A172 (cell line): ENCODE measurements around the gene SNX3. TPM values are rescaled to one million over a fixed set of nuclear protein-coding genes. Genes with fewer than 3 reads are reported as not detected.
"Not testable (repeated sequence)": the region's sequence is repeated elsewhere in the genome, so short reads cannot be mapped to it uniquely, and the experiment has no call there.

Experiments
- DNase-seq: peaks from one replicate; pipeline ENCODE4 v3.0.0-alpha.2; 2015; ENCODE audit warnings: low spot score
- total RNA-seq: library from RNA; depleted of rRNA; stranded (reverse); fragments of >200 nt; shearing (Covaris generic); gene quantifications from 2 replicates; pipeline ENCODE4 v1.2.3, GENCODE V29; 2014

Gene SNX3
- total RNA-seq, 1 experiment from 2014 or later, result 251 TPM

DNA sequence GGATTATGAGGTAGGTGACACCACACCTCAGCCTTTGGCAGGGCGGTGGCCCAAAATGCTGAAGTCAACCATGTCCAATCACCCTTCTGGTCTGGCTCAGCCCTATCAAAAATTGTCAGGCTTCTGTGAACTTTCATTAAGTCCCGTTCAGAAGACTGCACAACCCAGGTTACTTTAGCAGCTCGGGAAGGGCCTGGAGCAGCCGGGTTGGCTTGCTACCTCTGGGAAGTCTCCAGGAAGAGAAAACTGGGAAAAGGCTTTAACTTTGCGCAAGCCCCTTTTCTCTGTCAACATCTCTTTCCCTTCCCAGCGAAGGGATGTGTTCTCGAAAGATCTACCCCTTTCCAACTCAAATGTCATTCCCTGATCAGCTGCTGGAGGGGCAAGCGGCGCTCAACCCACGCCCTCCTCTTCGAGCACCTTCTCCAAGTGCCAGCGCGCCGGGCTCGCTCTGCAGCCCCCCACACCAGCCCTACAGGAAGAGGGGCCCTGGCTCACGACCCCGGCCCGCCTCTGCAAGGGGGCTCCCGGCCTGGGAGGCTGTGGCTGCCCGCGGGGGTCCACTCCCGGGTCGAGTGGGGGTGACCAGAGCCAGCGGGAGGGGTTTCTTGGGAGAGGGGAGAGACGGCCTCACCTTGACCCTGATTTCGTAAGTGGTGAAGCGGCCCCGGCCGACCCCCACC, 573 bp downstream of the SNX3 start:
- DNase-seq, result peak; percentile 22

DNA sequence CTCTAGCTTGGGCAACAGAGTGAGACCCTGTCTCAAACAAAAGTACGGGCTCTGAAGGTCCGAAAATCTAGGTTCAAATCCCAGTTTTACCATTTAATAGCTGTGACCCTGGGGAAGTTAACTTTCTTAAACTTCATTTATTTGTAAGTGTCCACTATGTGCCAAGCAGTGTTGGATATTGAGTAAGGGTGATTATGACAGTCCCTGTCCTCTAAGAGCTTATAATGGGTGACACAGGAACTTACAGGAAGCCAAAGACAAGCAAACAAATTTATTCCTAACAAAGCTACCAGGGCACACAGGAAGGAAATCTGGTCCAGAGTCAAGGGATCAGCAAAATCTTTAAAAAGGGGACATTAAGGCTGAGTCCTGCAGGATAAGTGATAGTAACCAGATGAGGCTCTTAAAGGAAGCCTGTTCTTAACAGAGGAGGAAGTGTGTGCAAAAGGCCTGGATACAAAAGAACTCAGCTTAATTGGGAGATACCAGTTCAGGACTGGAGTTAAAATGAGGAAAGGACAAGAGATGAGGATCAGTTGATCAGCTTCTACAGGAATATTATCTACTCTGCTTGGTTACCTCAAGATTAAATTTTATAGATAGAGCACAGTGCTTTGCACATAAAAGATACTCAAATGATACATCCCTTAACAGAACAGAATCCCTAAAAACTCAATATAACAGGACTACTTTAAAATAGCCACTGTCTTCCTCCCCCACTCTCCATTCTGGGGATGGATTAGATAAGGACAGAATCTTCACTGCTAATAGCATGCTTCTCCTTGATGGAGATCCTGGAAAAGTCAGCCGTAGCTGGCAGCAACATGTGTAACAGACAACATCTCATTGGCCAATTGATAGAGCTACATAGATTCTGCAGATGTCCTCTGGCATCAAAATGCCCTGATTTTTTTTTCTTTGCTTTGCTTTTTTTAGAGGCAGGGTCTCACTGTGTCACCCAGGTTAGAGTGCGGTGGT, 6.1 kb downstream of the SNX3 start:
- no peak for DNase-seq

DNA sequence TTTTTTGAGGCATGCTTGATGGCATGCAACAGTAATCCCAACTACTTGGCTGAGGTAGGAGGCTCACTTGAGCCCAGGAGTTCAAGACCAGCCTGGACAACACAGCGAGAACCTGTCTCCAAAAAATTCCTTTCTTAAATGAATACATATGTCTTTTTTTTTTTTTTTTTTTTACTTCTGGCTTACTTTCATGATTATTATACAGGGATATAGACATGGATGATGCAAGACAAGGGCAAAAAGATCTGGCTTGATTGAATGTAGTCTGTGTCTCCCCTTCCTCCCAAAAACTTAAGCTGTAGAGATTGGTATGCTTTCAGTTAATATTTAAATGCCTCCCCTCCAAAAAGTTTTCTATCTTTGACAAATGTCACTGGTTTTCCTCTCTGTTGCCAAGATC, 7.6 kb downstream of the SNX3 start:
- DNase-seq, result no peak

DNA sequence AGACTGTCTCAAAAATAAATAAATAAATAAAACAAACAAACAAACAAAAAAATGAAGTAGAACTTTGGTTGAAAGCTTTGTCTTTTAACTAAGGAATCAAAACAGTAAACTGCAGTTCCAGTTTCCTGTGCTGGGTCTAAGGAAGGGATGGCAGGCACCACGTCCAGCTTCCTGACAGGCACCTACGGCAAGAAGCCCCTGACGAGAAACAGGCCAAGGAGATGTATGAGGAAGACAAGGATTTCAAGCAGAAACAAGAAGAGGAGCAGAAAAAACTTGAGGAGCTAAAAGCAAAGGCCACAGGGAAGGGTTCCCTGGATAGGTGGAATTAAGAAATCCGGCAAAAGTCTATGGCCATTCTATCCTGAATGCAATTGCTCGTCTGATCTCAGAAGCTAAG, 8.8 kb downstream of the SNX3 start:
- no peak for DNase-seq

DNA sequence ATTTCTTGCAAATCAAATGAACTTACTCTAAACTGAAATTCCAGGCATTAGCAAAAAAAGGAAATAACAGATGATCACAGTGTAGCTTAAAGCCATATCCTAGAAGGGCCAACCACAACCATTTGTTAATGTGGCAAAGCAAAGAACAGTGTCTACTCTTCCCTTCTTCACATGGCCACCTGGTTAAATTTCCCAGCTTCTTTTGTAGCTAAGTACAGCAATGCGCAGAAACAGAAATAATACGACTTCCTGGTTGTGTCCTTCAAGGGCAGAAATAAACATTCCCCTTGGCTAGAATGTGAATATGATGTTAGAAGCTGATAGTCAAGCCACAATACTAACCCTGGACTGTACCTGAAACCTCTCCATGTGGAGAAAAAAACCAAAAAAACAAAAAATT, 9.6 kb downstream of the SNX3 start:
- DNase-seq, result no peak

DNA sequence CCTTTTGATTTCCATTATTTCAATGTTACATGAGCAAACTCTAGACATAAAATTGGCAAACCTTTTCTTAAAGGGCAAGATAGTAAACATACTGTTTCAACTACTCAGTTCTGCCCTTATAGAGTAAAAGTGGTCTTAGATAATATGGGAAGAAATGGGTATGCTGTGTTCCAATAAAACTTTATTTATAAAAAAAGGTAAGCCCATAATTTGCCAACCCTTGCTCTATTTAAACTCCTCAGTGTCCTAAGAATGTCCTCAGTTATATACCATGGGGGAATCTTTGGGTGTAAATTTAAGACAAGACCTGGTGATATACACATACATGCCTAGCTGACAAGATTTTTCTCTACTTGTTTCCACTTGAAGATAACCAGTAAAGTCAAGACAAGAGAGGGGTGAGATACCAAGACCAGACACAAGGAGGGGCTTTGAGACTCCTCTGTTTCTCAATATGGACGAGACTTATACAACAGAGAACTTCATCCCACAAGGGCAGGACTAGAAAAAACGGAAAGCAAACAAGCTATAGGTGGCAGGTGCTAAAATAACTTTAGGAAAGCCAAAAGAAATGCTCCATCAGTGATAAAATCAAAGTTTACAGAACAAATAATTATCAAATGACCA, 10.5 kb downstream of the SNX3 start:
- DNase-seq, result no peak

DNA sequence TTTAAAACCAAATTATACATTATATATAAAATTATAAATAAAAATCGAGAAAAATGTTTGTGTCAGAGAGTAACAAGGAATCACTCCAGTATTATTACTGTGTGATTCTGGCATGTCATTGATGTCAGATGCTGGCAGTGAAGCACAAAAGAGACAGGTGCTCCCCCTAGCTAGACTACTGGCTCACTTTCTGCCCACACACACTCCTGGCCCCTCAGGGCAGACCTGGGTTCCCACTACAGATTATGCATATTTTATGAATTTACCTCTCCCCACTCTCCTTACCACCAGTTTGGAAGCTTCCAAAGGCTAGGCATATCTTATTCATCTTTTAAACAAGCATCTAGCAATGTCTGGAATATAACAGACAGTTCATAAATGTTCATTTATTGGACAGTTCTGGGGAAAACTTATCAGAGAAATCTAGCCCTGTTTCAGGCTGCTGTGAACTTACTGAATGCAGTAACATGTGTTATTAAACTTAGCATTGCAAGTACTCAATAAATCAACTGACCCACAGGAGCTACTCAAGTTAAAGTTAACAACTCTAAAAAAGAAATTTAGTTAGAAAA, 12.8 kb downstream of the SNX3 start:
- no peak for DNase-seq

DNA sequence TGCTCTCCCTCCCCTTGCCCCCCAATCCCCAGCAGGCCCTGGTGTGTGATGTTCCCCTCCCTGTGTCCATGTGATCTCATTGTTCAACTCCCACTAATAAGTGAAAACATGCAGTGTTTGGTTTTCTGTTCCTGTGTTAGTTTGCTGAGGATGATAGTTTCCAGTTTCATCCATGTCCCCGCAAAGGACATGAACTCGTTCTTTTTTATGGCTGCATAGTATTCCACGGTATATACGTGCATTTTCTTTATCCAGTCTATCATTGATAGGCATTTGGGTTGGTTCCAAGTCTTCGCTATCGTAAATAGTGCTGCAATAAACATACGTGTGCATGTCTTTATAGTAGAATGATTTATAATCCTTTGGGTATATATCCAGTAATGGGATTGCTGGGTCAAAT, 15.7 kb downstream of the SNX3 start:
- not testable (repeated sequence) for DNase-seq

DNA sequence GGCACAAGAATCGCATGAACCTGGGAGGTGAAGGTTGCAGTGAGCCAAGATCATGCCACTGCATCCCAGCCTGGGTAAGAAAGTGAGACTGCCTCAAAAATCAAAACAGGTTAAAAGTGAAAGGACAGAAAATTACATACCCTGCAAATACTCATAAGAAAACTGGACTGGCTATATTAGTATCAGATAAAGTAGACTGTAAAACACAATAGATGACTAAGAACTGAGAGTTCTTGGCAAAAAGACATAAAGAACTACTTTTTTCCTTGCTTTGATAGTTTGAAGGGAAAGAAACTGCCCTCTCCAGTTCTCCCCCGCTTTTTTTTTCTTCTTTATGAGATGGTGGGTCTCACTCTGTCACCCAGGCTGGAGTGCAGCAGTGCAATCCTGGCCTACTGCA, 17.0 kb downstream of the SNX3 start:
- no peak for DNase-seq

DNA sequence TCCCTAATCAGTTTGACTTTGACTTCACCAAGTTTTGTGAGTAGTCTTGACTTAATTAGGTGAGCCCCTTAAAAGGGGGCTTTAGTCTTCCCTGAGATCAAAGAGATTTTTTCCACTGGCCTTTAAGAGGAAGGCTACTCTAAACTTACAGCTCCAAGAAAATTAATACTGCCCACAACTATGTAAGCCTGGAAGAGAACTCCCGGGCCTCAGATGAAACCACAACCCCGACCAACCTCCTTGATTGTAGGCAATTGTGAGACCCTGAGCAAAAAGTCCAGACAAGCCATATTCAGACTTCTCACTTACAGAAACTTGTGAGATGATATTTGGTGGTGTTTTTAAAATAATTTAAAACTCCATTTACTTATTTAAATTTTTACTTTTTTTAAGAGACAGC, 18.1 kb downstream of the SNX3 start:
- DNase-seq, result no peak

DNA sequence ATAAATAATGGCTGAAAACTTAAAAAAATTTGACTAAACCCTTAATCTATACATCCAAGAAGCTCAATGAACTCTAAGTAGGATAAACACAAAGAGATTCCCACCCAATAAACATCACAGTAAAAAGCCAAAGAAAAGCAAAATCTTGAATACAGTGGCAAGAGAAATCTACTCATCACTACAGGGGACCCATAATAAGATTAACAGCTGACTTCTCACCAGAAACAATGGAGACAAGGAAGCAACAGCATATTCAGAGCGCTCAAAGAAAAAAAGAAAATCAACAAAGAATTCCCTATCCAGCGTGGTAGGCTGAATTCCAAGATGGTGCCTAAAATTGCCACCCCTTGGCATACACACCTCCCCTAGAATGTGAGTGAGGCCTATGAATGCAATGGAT, 18.6 kb downstream of the SNX3 start:
- no peak for DNase-seq

DNA sequence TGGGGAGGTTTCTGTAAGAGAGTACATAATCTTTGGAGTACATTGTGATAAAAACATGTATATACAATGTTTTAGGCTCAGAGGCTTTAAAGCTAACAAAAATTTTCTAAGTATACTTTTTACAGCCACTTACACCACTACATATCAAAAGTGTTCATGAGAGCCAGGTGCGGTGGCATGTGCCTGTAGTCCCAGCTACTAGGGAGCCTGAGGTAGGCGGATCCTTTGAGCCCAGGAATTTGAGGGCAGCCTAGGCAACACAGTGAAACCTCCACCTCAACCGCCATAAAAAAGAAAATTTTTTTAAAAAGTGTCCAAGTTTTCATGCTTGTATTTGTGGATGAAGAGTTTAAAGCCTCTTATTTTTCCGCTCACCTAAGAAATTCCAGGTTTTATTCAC, 22.5 kb downstream of the SNX3 start:
- no peak for DNase-seq

DNA sequence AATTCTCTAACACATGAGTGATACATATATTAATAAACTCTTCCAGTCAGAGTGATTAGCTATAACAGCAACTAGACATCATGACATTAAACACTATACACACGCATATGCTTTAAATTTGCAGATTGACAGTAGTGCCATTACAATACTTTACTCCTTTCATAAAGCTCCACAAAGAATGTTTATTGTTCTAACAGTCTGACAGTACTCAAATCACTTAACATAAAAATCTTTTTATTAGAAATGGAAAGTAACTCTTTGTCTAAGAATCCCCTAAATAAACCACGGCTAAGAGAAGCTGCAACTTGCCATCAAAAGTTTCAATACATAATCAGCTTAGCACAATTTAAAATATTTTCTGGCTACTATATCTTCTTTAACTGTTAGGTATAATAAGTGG, 24.0 kb downstream of the SNX3 start:
- DNase-seq, result no peak

DNA sequence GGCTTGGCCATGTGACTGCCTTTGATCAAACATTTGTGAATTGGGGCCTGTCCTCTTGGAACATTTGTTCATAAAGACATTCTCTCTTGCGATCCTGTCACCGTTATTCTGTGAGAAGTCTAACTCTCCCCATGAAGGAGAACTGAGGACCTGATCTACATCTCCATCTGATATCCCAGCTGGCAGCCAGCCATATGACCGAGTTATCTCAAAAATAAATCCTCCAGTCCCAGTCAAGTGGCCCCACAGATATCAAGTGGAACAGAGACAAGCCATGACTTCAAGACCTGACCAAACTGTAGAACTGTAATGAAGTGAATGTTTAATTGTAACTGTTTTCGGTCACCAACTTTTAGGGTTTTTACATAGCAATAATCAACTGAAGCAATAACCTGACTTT, 25.7 kb downstream of the SNX3 start:
- DNase-seq, result no peak

DNA sequence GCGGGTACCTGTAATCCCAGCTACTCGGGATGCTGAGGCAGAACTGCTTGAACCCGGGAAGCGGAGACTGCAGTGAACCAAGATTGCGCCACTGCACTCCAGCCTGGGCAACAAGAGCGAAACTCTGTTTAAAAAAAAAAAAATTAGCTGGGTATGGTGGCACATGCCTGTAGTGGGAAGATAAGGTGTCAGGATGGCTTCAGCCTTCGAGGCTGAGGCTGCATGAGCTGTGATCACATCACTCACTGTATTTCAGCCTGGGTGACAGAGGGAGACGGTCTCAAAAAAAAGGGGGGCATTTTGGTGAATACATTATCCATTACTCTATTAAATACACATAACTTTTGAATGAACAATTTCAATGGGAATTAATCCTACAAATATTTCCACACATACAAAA, 32.4 kb downstream of the SNX3 start:
- DNase-seq, result no peak

DNA sequence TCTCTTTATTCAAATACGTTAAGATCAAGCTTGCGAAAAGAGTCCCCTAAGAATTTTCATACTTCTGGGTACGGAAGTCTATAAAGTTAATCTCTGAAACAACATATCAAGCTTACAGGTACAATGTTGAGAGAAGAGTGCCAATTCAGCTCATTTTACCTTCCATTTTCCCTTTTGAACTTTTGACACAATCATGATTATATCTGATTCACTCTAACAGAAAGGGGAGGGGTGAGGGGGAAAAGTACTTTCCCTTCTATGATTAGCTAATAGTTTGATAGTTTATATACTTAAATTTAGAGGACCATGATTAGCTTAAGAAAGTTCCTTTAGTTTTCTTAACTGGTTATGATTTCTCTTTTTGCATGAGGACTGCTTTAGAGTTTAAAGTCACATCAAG, 33.5 kb downstream of the SNX3 start:
- DNase-seq, result no peak

DNA sequence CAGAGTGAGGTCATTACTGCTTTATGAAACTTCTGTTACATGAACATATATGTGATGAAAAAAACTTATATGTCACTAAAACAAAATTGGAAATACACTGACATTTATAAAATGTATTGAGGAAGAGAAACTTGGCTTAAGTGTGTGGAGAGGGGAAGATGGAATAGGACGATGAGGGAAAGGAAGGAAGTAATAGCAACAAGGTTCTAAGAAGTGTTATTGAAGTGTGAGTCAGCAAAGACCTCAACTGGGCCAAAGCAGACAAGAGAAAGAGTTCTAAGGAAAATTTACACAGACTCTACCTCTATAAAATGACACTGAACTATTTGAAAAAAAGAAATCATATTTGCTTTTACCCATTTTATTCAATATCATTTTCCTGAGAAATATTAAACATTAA, 38.3 kb downstream of the SNX3 start:
- no peak for DNase-seq

DNA sequence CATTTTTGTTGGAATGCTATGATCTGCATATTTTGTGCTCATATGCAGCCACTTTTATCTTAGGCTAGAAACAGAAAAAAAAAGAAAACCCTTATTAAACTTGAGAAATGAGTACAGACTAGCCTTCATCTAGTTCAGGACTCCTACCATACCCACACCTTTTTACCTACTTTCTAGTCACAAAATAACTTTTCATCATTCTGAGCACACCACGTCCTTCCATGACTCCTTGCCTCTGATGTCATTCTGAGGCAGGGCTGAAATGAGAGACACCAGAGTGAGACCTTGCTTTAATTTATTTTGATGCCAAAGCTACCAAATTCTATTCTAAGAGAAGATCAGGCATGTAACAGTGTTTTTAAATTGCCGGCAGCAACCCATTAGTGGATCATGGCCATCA, 38.8 kb downstream of the SNX3 start:
- no peak for DNase-seq

DNA sequence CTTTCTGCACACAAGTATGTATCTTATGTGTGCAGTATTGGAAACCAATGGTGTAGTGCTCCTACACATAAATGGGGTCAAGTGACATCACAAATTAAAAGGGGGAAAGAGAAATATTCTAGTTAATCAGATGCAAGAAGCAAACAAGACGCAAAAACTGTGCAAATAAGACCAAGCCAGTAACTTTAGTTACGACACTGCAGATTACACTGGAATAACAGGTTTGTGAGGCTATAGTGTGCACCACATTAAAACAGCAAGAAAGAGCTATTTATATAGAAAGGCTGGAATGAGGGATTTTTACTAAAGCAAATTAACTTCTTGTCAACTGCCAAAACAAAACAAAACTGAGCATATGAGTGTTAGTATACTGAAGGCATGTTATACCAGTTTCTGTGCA, 49.2 kb downstream of the SNX3 start:
- DNase-seq, result no peak

DNA sequence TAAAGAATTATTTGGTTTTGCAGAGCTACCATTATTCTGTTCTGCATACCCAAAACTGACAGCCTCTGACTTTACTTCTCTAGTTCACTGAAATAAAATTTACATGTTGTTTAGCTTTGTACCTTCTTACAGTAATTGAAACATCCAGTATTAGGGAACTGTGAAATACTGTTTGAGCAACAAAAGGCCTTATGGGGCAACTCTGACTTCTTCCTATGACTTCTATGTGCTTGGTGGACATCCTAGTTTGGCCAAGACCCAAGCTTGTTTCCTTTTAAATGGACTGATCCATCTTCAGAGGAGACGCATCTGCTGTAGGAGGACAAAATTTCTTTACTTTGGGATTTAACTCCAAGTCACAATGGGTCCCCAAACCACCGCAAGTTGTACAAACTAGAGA, 50.3 kb downstream of the SNX3 start:
- DNase-seq, result no peak

DNA sequence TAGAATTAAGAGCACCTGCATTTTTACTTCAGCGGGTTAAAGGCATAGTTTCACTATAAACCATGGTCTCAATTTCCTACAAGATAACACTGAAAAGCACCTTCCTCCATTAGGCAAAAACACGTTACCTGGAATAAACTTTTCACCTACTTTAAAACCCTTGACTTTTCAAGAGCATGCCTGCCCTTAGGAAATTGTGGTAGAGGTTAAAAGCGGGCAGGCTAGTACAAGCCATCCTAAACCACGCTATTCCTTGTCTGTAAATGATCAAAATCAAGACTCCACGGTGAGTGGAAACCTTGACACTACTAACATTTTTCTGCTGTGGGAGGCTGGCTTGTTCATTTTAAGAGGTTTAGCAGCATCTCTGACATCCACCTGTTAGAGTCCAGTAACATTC, 51.1 kb downstream of the SNX3 start:
- DNase-seq, result no peak

DNA sequence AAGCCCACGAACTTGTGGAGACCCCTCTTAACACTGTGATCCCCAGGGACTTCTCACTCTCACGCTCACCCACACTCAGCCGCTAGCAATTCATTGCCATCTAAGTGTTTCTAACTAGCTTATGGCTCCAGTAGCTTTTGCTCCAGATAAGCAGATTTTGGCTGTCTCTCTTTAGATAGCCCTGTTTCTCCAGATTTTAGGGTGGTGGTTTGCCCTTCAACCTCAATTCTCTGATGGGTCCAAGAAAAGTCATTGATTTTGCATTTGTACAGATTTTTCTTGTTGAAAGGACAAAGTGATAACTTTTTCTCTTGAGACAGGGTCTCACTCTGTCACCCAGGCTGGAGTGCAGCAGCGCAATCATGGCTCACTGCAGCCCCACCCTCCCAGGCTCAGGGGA, 53.8 kb downstream of the SNX3 start:
- no peak for DNase-seq
